GM21717 (cell line): Measurements from ENCODE around the gene SIX2.

Source experiments
- ATAC-seq: cut with Tn5 transposase; IDR thresholded peaks from one replicate; pipeline ENCODE4 v1.9.1; 2021; ENCODE audit warnings: mild to moderate bottlenecking, moderate library complexity; ENCODE audit not compliant: unreplicated experiment

The SIX2 gene

GRCh38 chr2:45020439-45020838 lies 11.2 kb upstream of the SIX2 start:
- no peak for ATAC-seq

GRCh38 chr2:45018023-45018422 lies 8.8 kb upstream of the SIX2 start:
- no peak for ATAC-seq

- no peak for ATAC-seq
Measured at GRCh38 chr2:45014831-45015230, 5.6 kb upstream of the SIX2 start.

GRCh38 chr2:45014016-45014702 lies 4.9 kb upstream of the SIX2 start:
- ATAC-seq: no peak

- no peak for ATAC-seq
Measured at GRCh38 chr2:45013229-45014015, 4.2 kb upstream of the SIX2 start.

DNA sequence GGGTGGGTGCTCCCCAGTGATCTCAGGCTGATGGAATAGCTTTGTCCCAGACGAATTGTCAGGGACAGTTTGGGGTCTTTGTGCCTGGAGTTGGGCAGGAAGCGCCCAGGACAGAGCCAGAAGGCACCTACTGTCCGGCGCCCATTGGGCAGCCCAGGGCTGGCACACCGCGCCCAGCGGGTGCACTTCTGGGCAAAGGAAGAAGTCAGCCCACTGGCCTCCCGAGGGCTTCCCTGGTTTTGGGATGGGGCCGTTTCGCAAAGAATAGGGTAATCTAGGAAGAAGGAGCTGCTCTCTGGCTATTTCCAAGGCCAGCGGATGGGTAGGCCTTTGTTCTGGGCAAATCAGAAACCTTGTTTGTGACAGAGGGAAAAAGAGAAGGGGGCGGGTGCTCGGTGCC lies 3.5 kb upstream of the SIX2 start:
- ATAC-seq: no peak

GRCh38 chr2:45011621-45012602 lies 2.7 kb upstream of the SIX2 start:
- ATAC-seq: no peak

DNA sequence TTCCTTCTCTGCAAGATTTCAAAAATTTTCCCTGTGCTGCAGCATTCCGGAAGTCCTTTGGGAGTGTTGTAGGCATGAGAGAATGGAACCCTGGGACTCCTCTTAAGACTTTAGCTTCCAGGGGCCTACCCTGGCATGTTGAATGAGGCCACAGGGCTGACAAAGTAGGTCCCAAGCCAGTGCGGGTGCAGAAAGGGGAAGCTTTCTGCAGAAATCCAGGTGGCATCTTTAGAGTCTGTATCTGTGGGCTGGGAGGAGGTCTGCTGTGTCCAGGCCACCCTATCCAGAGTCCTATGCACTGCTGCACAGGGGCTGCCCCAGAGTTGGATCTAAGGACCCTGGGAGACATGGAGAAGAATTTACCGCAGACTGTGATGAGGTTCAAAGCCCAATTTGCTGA lies 1.9 kb upstream of the SIX2 start:
- no peak for ATAC-seq

GRCh38 chr2:45010702-45011012 lies 1.4 kb upstream of the SIX2 start:
- ATAC-seq: no peak

DNA sequence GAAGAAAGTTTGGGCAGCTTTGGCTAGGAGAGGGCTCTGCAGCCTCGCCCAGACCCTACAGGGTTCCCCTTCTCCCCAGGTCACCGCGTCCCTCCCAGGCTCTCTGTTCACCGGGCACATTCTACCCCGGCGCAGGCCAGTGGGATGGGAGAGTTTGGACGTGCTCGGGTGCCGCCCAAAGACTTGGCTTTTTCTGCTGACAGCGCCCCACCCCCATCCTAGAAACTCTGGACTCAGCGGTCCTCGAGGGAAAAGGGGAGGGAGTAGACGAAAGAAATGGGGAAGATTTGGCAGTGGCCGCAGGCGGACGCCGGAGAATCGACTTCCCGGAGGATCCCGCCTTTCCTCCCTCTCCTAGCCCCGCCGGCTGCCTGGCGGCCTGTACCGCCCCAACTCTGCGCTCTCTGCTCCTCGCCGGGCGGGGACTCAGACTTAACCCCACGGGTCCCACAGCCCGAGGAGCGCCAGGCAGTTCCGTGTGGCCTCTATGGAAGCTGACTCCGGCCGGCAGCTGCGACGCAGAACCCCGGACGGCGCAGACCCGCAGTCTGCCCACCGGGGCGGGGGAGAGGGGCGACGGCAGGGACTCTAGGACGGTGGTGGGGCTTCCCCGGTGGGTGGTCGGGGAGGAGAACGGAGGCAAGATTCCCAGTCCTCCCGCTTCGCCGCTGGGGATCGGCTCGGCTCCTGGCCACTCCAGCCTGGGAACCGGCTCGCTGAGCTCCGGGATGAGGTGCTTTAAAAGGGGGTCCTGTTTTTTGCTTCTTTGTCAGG lies 863 bp upstream of the SIX2 start:
- no peak for ATAC-seq

DNA sequence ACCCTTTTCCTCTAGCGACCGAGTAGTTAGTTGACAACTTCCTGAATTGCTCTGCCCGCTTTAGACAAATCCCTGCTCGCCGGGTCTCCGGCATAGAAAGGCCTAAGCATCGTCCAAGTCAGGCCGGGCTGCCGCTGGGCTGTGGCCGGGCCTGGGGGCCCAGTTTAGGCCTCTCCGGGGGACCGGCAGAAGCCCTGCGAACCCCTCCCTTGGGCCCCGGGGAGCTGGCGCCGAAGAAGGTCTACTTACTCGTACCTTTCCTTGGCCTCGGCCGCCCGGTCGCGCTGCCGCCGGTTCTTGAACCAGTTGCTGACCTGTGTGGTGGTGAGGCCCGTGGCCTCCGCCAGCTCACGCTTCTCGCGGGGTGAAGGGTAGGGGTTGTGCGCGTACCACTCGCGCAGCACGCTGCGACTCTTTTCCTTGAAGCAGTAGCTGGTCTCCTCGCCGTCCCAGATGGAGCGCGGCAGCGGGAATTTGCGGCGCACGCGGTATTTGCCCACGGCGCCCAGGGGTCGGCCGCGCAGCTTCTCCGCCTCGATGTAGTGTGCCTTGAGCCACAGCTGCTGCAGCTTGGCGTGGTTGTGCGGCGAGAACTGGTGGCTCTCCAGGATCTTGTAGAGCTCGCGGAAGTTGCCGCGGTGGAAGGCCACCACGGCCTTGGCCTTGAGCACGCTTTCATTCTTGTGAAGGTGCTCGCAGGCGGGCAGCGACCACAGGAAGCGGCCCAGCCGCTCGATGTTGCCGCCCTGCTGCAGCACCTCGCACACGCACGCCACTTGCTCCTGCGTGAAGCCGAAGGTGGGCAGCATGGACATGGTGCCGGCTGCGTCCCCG lies 739 bp downstream of the SIX2 start:
- no peak for ATAC-seq

DNA sequence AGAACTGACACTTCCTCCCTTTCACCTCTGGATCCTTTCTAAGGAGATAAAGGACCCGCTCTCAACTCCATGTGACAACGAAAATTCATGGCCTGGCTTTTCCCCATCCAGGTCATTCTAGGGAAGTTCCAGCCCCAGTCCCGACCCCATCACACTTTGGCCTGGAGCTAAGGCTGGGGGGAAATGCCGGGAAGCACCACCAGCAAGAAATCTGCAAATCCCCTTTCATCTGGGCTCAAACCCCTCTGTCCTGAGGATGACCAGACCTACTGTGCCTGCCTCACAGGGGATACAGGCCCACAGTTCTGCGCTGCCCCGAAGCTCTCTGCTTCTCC lies 1.3 kb downstream of the SIX2 start:
- ATAC-seq: no peak

GRCh38 chr2:45006942-45007287 lies 2.3 kb downstream of the SIX2 start:
- ATAC-seq: no peak

DNA sequence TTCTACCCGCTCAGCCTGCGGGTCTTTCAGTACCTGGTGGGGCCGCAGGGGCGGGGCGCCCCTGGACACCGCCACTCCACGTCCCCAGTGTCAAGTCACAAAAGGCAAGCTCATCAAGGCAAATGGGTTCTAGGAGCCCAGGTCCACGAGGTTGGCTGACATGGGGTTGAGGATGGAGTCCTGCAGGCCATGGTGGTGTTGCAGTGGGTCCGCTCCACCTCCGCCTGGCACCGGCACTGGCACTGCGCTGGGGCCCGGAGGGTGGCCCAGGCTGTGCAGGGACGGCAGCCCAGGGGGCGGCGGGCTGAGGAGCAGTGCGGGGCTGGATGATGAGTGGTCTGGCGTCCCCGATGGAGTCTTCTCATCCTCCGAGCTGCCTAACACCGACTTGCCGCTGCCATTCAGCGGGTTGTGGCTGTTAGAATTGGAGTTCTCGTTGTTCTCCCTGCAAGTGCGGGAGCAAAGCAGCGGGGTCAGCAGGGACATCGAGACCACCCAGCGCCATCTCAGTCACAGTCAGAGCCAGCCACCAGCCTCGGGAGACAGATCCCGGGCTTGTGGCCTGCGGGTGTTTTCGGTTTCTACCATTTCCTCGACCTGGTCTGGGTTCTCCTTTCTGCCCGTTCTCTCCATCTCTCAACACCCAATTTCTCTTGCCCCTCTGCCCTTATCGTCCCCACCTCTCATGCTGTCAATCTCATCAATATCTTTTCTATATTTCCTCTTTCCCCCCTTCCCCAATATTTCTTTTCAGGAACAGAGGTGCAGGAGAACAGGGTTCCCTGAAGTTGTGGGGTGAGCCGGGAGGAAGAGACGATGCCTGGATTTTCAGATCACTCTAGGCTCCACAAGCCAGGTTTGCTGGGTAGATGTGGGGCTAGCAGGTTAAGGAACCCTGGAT lies 3.0 kb downstream of the SIX2 start:
- ATAC-seq: no peak

- no peak for ATAC-seq
Measured at GRCh38 chr2:45005261-45006002, 3.8 kb downstream of the SIX2 start.

GRCh38 chr2:45004562-45005191 lies 4.6 kb downstream of the SIX2 start:
- ATAC-seq: no peak

DNA sequence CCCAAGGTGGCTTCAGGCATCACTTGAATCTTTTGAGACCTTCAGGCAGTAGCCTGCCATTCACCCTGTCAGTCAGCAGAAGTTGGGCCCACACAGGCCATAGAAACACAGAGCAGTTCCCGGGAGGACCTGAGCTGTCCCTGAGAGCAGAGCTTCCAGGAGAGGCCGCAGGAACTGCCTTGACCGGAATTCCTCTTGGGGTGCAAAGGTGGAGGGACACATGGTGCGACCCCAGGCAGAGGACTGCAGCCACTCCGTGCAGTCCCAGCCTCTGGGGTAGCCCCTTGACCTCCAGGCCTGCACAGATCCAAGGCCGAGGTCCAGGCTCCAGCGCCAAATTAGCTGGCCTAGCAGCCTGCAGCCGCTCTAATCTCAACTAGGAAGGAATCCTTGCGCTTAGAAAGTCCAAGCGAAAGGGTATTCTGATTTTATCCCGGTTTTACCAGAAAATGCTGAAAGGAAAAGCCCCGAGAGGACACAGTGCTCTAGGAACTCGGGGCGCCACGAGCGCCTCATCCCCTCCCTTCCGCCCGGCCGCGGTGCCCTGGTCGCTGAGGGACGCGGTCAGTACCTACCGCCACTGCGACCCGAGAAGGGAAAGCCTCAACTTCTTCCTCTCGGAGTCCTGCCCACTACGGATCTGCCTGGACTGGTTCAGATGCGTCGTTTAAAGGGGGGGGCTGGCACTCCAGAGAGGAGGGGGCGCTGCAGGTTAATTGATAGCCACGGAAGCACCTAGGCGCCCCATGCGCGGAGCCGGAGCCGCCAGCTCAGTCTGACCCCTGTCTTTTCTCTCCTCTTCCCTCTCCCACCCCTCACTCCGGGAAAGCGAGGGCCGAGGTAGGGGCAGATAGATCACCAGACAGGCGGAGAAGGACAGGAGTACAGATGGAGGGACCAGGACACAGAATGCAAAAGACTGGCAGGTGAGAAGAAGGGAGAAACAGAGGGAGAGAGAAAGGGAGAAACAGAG lies 5.4 kb downstream of the SIX2 start:
- no peak for ATAC-seq
